IMR-90 (cell line): Measurements from ENCODE around the gene BRS3. TPM values are rescaled to one million over a fixed set of nuclear protein-coding genes. Genes with fewer than 3 reads are reported as not detected.

ENCODE experiments used
- ATAC-seq: fragments of 200-7000 bp; cut with Tn5 transposase; 2 replicates; pipeline ENCODE4 v1.9.1; 2020; ENCODE audit warnings: low read depth, mild to moderate bottlenecking, moderate library complexity
- BruUV-seq: library from RNA; stranded (reverse); fragments of 400-500 nt; replicated peaks from 2 replicates; lab custom pipeline; 2021; lab: Mats Ljungman, UMichigan
- CTCF ChIA-PET: fragments of 300-600 bp; formaldehyde crosslinking; extraction: SDS; loops from one replicate; lab custom pipeline; 2021; ENCODE audit warnings: antibody characterized with exemption; lab: Yijun Ruan, JAX
- POLR2A ChIA-PET: fragments of 300-600 bp; sonication (Branson Sonifier 250); formaldehyde crosslinking; loops from one replicate; lab custom pipeline; 2022; ENCODE audit warnings: antibody characterized with exemption; ENCODE audit not compliant: unreplicated experiment; lab: Charles Lee
- DNase-seq: peaks from one replicate; pipeline ENCODE4 v3.0.0; 2013
- H2AFZ ChIP-seq: replicated peaks from 2 replicates; pipeline ENCODE3; 2013; ENCODE audit warnings: low read length, mild to moderate bottlenecking; ENCODE audit not compliant: poor library complexity
- H2AK5ac ChIP-seq: 2 replicates; pipeline ENCODE4 v1.6.1; 2013; ENCODE audit warnings: low read depth, low read length, inconsistent platforms
- H2AK9ac ChIP-seq: replicated peaks from 2 replicates; pipeline ENCODE3; 2013; ENCODE audit warnings: mild to moderate bottlenecking, low read depth, low read length, moderate library complexity; ENCODE audit not compliant: poor library complexity
- H2BK120ac ChIP-seq: 2 replicates; pipeline ENCODE4 v1.6.1; 2013; ENCODE audit warnings: low read depth, low read length, inconsistent platforms
- H2BK15ac ChIP-seq: 3 replicates; pipeline ENCODE4 v1.6.1; 2013; ENCODE audit warnings: low read depth, low read length, inconsistent platforms
- H2BK20ac ChIP-seq: 2 replicates; pipeline ENCODE4 v1.6.1; 2013; ENCODE audit warnings: low read depth, mild to moderate bottlenecking, inconsistent platforms, low read length, moderate library complexity
- H2BK5ac ChIP-seq: 2 replicates; pipeline ENCODE4 v1.6.1; 2013; ENCODE audit warnings: mild to moderate bottlenecking, low read depth, low read length, inconsistent platforms; ENCODE audit not compliant: poor library complexity, severe bottlenecking
- H3K14ac ChIP-seq: replicated peaks from 2 replicates; pipeline ENCODE4 v1.6.1; 2013; ENCODE audit warnings: low read depth, low read length, inconsistent platforms
- H3K18ac ChIP-seq: 2 replicates; pipeline ENCODE4 v1.6.1; 2013; ENCODE audit warnings: low read depth, low read length, control low read depth
- H3K23ac ChIP-seq: 2 replicates; pipeline ENCODE4 v1.6.1; 2013; ENCODE audit warnings: low read depth, low read length, inconsistent platforms
- H3K27ac ChIP-seq: 2 replicates; pipeline ENCODE4 v1.5.1; 2013; ENCODE audit warnings: mild to moderate bottlenecking, control low read depth, low read length; ENCODE audit not compliant: insufficient read depth
- H3K27me3 ChIP-seq: 2 replicates; pipeline ENCODE4 v1.6.1; 2013; ENCODE audit warnings: low read length; ENCODE audit not compliant: control insufficient read depth, insufficient read depth
- H3K36me3 ChIP-seq: 2 replicates; pipeline ENCODE4 v1.6.1; 2013; ENCODE audit warnings: low read length, mixed read lengths; ENCODE audit not compliant: control insufficient read depth, insufficient read depth
- H3K4ac ChIP-seq: 2 replicates; pipeline ENCODE4 v1.6.1; 2013; ENCODE audit warnings: low read depth, low read length, inconsistent platforms
- H3K4me1 ChIP-seq: 2 replicates; pipeline ENCODE4 v1.6.1; 2013; ENCODE audit warnings: low read length, mixed read lengths; ENCODE audit not compliant: control insufficient read depth, insufficient read depth
- H3K4me2 ChIP-seq: 2 replicates; pipeline ENCODE4 v1.6.1; 2013; ENCODE audit warnings: low read depth, mild to moderate bottlenecking, control low read depth, low read length, moderate library complexity
- H3K4me3 ChIP-seq: 2 replicates; pipeline ENCODE4 v1.5.1; 2013; ENCODE audit warnings: low read depth, mild to moderate bottlenecking, control low read depth, low read length, moderate library complexity; ENCODE audit not compliant: insufficient read depth
- H3K56ac ChIP-seq: 2 replicates; pipeline ENCODE4 v1.6.1; 2013; ENCODE audit warnings: low read length, inconsistent platforms; ENCODE audit not compliant: insufficient read depth; ENCODE audit errors: extremely low read depth
- H3K79me1 ChIP-seq, 2 experiments: 2 replicates each; pipeline ENCODE4 v1.6.1; 2013; ENCODE audit warnings: low read length in 2 of 2, inconsistent platforms in 1 of 2, low read depth in 1 of 2
- H3K9ac ChIP-seq: 2 replicates; pipeline ENCODE4 v1.6.1; 2013; ENCODE audit warnings: low read depth, low read length, control low read depth
- H3K9me1 ChIP-seq: 2 replicates; pipeline ENCODE4 v1.6.1; 2013; ENCODE audit warnings: low read length, inconsistent platforms; ENCODE audit not compliant: insufficient read depth
- H3K9me3 ChIP-seq: 2 replicates; pipeline ENCODE4 v1.6.1; 2013; ENCODE audit warnings: low read length; ENCODE audit not compliant: control insufficient read depth, insufficient read depth
- H4K20me1 ChIP-seq: 2 replicates; pipeline ENCODE4 v1.6.1; 2013; ENCODE audit warnings: low read length, inconsistent platforms; ENCODE audit not compliant: insufficient read depth
- H4K5ac ChIP-seq: 2 replicates; pipeline ENCODE4 v1.6.1; 2013; ENCODE audit warnings: mild to moderate bottlenecking, low read depth, low read length, control low read depth
- H4K8ac ChIP-seq, 2 experiments: 2 replicates each; pipeline ENCODE4 v1.6.1; 2013; ENCODE audit warnings: low read depth in 2 of 2, low read length in 2 of 2, control low read depth in 1 of 2, inconsistent platforms in 1 of 2
- H4K91ac ChIP-seq: 2 replicates; pipeline ENCODE4 v1.6.1; 2013; ENCODE audit warnings: low read depth, low read length, inconsistent platforms; ENCODE audit not compliant: insufficient read depth
- CEBPB ChIP-seq: IDR thresholded peaks from 2 replicates; pipeline ENCODE4 v1.6.1; 2012; ENCODE audit warnings: low read depth, low read length, improper control_type of control experiment
- CHD1 ChIP-seq: IDR thresholded peaks from 2 replicates; pipeline ENCODE4 v1.6.1; 2012; ENCODE audit warnings: low read depth, low read length, improper control_type of control experiment
- ELK1 ChIP-seq: fragments of 150-350 bp; IDR thresholded peaks from 2 replicates; pipeline ENCODE4 v1.6.1; 2016; ENCODE audit warnings: low read depth, mild to moderate bottlenecking, low read length, moderate library complexity, borderline replicate concordance
- MAFK ChIP-seq: IDR thresholded peaks from 2 replicates; pipeline ENCODE4 v1.6.1; 2012; ENCODE audit warnings: low read depth, low read length, improper control_type of control experiment
- MAZ ChIP-seq: IDR thresholded peaks from 2 replicates; pipeline ENCODE4 v1.6.1; 2012; ENCODE audit warnings: low read depth, mild to moderate bottlenecking, low read length, improper control_type of control experiment, moderate library complexity, borderline replicate concordance
- NFE2L2 ChIP-seq: fragments of 150-350 bp; IDR thresholded peaks from 2 replicates; pipeline ENCODE4 v1.6.1; 2016; ENCODE audit warnings: low read depth, mild to moderate bottlenecking, low read length
- RCOR1 ChIP-seq: IDR thresholded peaks from 2 replicates; pipeline ENCODE4 v1.6.1; 2012; ENCODE audit warnings: mild to moderate bottlenecking, low read length, improper control_type of control experiment; ENCODE audit not compliant: insufficient replicate concordance
- USF2 ChIP-seq: fragments of 150-350 bp; IDR thresholded peaks from 2 replicates; pipeline ENCODE4 v1.6.1; 2017; ENCODE audit warnings: mild to moderate bottlenecking, antibody characterized with exemption, low read length, low read depth
- whole genome bisulfite sequencing, 2 experiments: methylation state at CpG; one replicate each; pipeline versions ENCODE4 v1.1.5 to v1.1.7; 2013; ENCODE audit warnings: missing lambda C conversion rate in 2 of 2; ENCODE audit not compliant: insufficient read length in 1 of 2; ENCODE audit errors: extremely low coverage in 2 of 2; 5-methylcytosine and 5-hydroxymethylcytosine counted together
- dilution Hi-C: fragments of 300-500 bp; cut with HindIII; formaldehyde crosslinking; loops from one replicate; pipeline ENCODE4 v1.14.3; 2018; ENCODE audit warnings: low sequenced_read_pairs; ENCODE audit not compliant: unreplicated experiment
- in situ Hi-C: fragments of 300-500 bp; cut with MboI; formaldehyde crosslinking; loops from 3 replicates; pipeline ENCODE4 v1.14.3; 2019; ENCODE audit warnings: low sequenced_read_pairs, inconsistent platforms, mixed read lengths
- intact Hi-C: fragments of 100-400 bp; cut with micrococcal nuclease; formaldehyde crosslinking; loops from 2 replicates; pipeline ENCODE4 v1.10.0; 2022
- polyA plus RNA-seq, 3 experiments: library from polyadenylated mRNA; depleted of rRNA; stranded (reverse); fragments of >200 nt; gene quantifications; 2 replicates each; pipeline ENCODE4 v1.2.3, GENCODE V29; 2012; ENCODE audit warnings: low replicate concordance in 1 of 3
- total RNA-seq: library from RNA; depleted of rRNA; stranded (reverse); fragments of >200 nt; gene quantifications from 2 replicates; pipeline ENCODE4 v1.2.3, GENCODE V29; 2012

Gene BRS3
- total and polyA plus RNA-seq, 2 of the 4 experiments (the other 2 are of a cell fraction) = not detected

GRCh38 chrX:136496186-136496763, 8.5 kb downstream of the BRS3 start:
- peak overlapping the region; percentile 3; the same call in 1 of the 2 replicates for H3K14ac ChIP-seq
- no peak overlapping the region for H2AK5ac ChIP-seq
- TF ChIP-seq NFE2L2 (no peak), MAZ (no peak), ELK1 (no peak), MAFK (no peak), CEBPB (no peak), USF2 (no peak), RCOR1 (no peak), CHD1 (no peak)
- H2BK20ac ChIP-seq = no peak overlapping the region
- H4K5ac ChIP-seq = peak overlapping the region; percentile 71
- H3K18ac ChIP-seq = 0 out of 2 replicates have a peak overlapping the region, but pooled peaks have one; percentile 6
- intact Hi-C loops (loop anchor here (2.0 to 10.0 kb wide), 4 partner anchors 244 to 467 kb away; partner anchors contain the start of gene MAP7D3), dilution Hi-C loops (no loop called here), in situ Hi-C loops (loop anchor here (25.0 kb wide), 1 partner anchor 509 kb away; the partner anchor contains the start of gene SLC9A6)
- H3K79me1 ChIP-seq = no peaks in the 10 kb centered on the region
- H3K9me3 ChIP-seq = no peaks in the 10 kb centered on the region
- H2BK5ac ChIP-seq = peak overlapping the region; percentile 48
- H3K36me3 ChIP-seq = no peaks in the 10 kb centered on the region
- CTCF ChIA-PET = no interaction called here
- peak overlapping the region; percentile 66 for H3K4me3 ChIP-seq
- DNase-seq = no peak
- 0 out of 2 replicates have a peak, but pooled peaks cover 3% of the 10 kb centered on the region for H3K9me1 ChIP-seq
- H4K20me1 ChIP-seq = peaks cover 2% of the 10 kb centered on the region
- H3K9ac ChIP-seq = peak overlapping the region; percentile 71
- ATAC-seq = 0 out of 2 replicates have a peak, but pooled peaks have one; percentile 1
- peak overlapping the region; percentile 26 for H4K91ac ChIP-seq
- peak overlapping the region; percentile 73 for H2AFZ ChIP-seq
- H2BK15ac ChIP-seq = no peak overlapping the region
- no peaks in the 10 kb centered on the region for H3K4me1 ChIP-seq
- peak overlapping the region; percentile 56; the same call in 1 of the 2 replicates for H3K56ac ChIP-seq
- H3K27me3 ChIP-seq = peaks cover 3% of the 10 kb centered on the region
- H3K4me2 ChIP-seq = peak overlapping the region; percentile 33
- H3K27ac ChIP-seq = peak overlapping the region; percentile 83
- H2AK9ac ChIP-seq = no peak overlapping the region
- H2BK120ac ChIP-seq = no peak overlapping the region
- BruUV-seq = no TSS peak
- WGBS, 2 experiments = 10% methylated on average over 2 of the region's 13 CpGs; no CpG with 5 or more reads in 1 of the 2 experiments
- no peak overlapping the region for H3K23ac ChIP-seq
- H3K4ac ChIP-seq = peak overlapping the region; percentile 61
- POLR2A ChIA-PET = no interaction called here
- peak overlapping the region; percentile 75 to 93 for H4K8ac ChIP-seq
